Measurements from ENCODE around the gene CENPU. TPM values are rescaled to one million over a fixed set of nuclear protein-coding genes. Genes with fewer than 3 reads are reported as not detected.

CENPU gene
- total RNA-seq, 2 donors from 2014 or later: 0.85 to 1.1 TPM

GRCh38 chr4:184751585-184751956 is 17.7 kb upstream of the CENPU start:
- no peaks in the 10 kb centered on the region for H3K27me3 ChIP-seq
- no peak overlapping the region for H3K4me3 ChIP-seq
- H3K27ac ChIP-seq: no peak overlapping the region
- TF ChIP-seq CTCF (IDR thresholded peaks at IDR 0.05): no peak
- H3K36me3 ChIP-seq: peaks cover 8% of the 10 kb centered on the region
- H3K9me3 ChIP-seq: no peaks in the 10 kb centered on the region
- no peak for DNase-seq (ENCODE audit: low spot score)
- peaks cover 0 to 67% of the 10 kb centered on the region in 2 donors for H3K4me1 ChIP-seq

- Histone ChIP-seq H3K27ac (peak overlapping the region in 1 of 2 donors; percentile 4), H3K4me3 (no peak overlapping the region), H3K9me3 (no peaks in the 10 kb centered on the region), H3K27me3 (no peaks in the 10 kb centered on the region), H3K4me1 (peaks cover 0 to 67% of the 10 kb centered on the region in 2 donors), H3K36me3 (peaks cover 5% of the 10 kb centered on the region)
- no peak for TF ChIP-seq CTCF (IDR thresholded peaks at IDR 0.05)
- DNase-seq (ENCODE audit: low spot score): no peak
Measured at GRCh38 chr4:184750926-184751584, 17.2 kb upstream of the CENPU start.

GRCh38 chr4:184748251-184748652 is 14.4 kb upstream of the CENPU start:
- Histone ChIP-seq H3K36me3 (no peaks in the 10 kb centered on the region), H3K4me3 (no peak overlapping the region), H3K9me3 (no peaks in the 10 kb centered on the region), H3K27ac (peak overlapping the region; percentile 76 to 87), H3K4me1 (peaks cover 0 to 60% of the 10 kb centered on the region in 2 donors), H3K27me3 (no peaks in the 10 kb centered on the region)
- TF ChIP-seq CTCF (IDR thresholded peaks at IDR 0.05): peak in 1 of 2 donors; percentile 8
- no peak for DNase-seq (ENCODE audit: low spot score)

GRCh38 chr4:184747034-184747830 is 13.3 kb upstream of the CENPU start:
- Histone ChIP-seq H3K4me1 (peaks cover 0 to 58% of the 10 kb centered on the region in 2 donors), H3K9me3 (no peaks in the 10 kb centered on the region), H3K27me3 (no peaks in the 10 kb centered on the region), H3K36me3 (no peaks in the 10 kb centered on the region), H3K4me3 (no peak overlapping the region), H3K27ac (peak overlapping the region; percentile 76 to 87)
- no peak for DNase-seq (ENCODE audit: low spot score)
- TF ChIP-seq CTCF (IDR thresholded peaks at IDR 0.05): no peak

- peak; percentile 75 to 85 for TF ChIP-seq CTCF (IDR thresholded peaks at IDR 0.05)
- Histone ChIP-seq H3K4me3 (no peak overlapping the region), H3K27me3 (no peaks in the 10 kb centered on the region), H3K36me3 (no peaks in the 10 kb centered on the region), H3K4me1 (peaks cover 0 to 50% of the 10 kb centered on the region in 2 donors), H3K27ac (peak overlapping the region; percentile 76 to 87), H3K9me3 (no peaks in the 10 kb centered on the region)
- peak; percentile 86 for DNase-seq (ENCODE audit: low spot score)
Measured at GRCh38 chr4:184745831-184746795, 12.2 kb upstream of the CENPU start.

Measured in right atrium auricular region (tissue), 2 donors.